OCI-LY7 (cell line): ENCODE results near the gene HIVEP2. TPM values are rescaled to one million over a fixed set of nuclear protein-coding genes. Genes with fewer than 3 reads are reported as not detected.

Source experiments
- BruUV-seq: library from RNA; stranded (reverse); fragments of 400-500 nt; replicated peaks from 2 replicates; lab custom pipeline; 2021; lab: Mats Ljungman, UMichigan
- CTCF ChIA-PET: fragments of 300-600 bp; sonication (Branson Sonifier 250); formaldehyde crosslinking; loops from one replicate; lab custom pipeline; 2022; ENCODE audit warnings: antibody characterized with exemption; ENCODE audit not compliant: unreplicated experiment; lab: Charles Lee
- POLR2A ChIA-PET: fragments of 300-600 bp; sonication (Branson Sonifier 250); formaldehyde crosslinking; loops from one replicate; lab custom pipeline; 2022; ENCODE audit warnings: antibody characterized with exemption; lab: Charles Lee
- DNase-seq: peaks from one replicate; pipeline ENCODE4 v3.0.0-alpha.2; 2015; ENCODE audit warnings: low spot score
- H2AFZ ChIP-seq: fragments of 200-600 bp; sonication (generic), shearing (Covaris generic); 2 replicates; pipeline ENCODE4 v1.6.1; 2014; ENCODE audit warnings: mild to moderate bottlenecking, antibody characterized with exemption, low read length, moderate library complexity
- H3K27ac ChIP-seq: fragments of 200-600 bp; sonication (generic); 2 replicates; pipeline ENCODE4 v1.5.1; 2014; ENCODE audit warnings: mixed run types, low read depth, mild to moderate bottlenecking, moderate library complexity, low read length, inconsistent platforms; ENCODE audit not compliant: poor library complexity, severe bottlenecking
- H3K36me3 ChIP-seq: fragments of 200-600 bp; sonication (generic); 2 replicates; pipeline ENCODE4 v1.6.1; 2014; ENCODE audit warnings: mild to moderate bottlenecking, antibody characterized with exemption, low read length, moderate library complexity, mixed read lengths; ENCODE audit not compliant: insufficient read depth
- H3K4me1 ChIP-seq: fragments of 200-600 bp; sonication (generic); 2 replicates; pipeline ENCODE4 v1.5.1; 2014; ENCODE audit warnings: mild to moderate bottlenecking, low read length; ENCODE audit not compliant: insufficient read depth, poor library complexity, severe bottlenecking
- H3K4me2 ChIP-seq: fragments of 200-600 bp; sonication (generic); 2 replicates; pipeline ENCODE4 v1.6.1; 2014; ENCODE audit warnings: mild to moderate bottlenecking, low read length
- H3K4me3 ChIP-seq: fragments of 200-600 bp; sonication (generic); 2 replicates; pipeline ENCODE4 v1.5.1; 2014; ENCODE audit warnings: mild to moderate bottlenecking, low read depth, low read length; ENCODE audit not compliant: poor library complexity, severe bottlenecking
- H3K79me2 ChIP-seq: fragments of 200-600 bp; sonication (generic); 2 replicates; pipeline ENCODE4 v1.6.1; 2016; ENCODE audit warnings: low read depth, mild to moderate bottlenecking, low read length, moderate library complexity, mixed read lengths; ENCODE audit not compliant: insufficient read depth
- H3K9me2 ChIP-seq: fragments of 200-600 bp; sonication (generic); 2 replicates; pipeline ENCODE4 v1.6.1; 2016; ENCODE audit warnings: mild to moderate bottlenecking, low read length, mixed read lengths; ENCODE audit not compliant: insufficient read depth
- H3K9me3 ChIP-seq: fragments of 200-600 bp; sonication (generic); 2 replicates; pipeline ENCODE4 v1.6.1; 2014; ENCODE audit warnings: mild to moderate bottlenecking, mixed run types, low read length, mixed read lengths
- H4K20me1 ChIP-seq: fragments of 200-600 bp; sonication (generic); 2 replicates; pipeline ENCODE4 v1.6.1; 2014; ENCODE audit warnings: mild to moderate bottlenecking, antibody characterized with exemption, low read length, moderate library complexity, mixed read lengths; ENCODE audit not compliant: insufficient read depth
- CTCF ChIP-seq: fragments of 200-600 bp; sonication (generic); conservative IDR thresholded peaks from 2 replicates; pipeline ENCODE4 v1.5.1; 2014; ENCODE audit warnings: mild to moderate bottlenecking, antibody characterized with exemption, low read length, moderate library complexity, mixed read lengths
- EZH2phosphoT487 ChIP-seq: fragments of 200-600 bp; sonication (generic); IDR thresholded peaks from 2 replicates; pipeline ENCODE4 v1.6.1; 2018; ENCODE audit warnings: low read depth, borderline replicate concordance, mild to moderate bottlenecking, mixed run types, antibody characterized with exemption, low read length, moderate library complexity, mixed read lengths
- intact Hi-C: fragments of 100-400 bp; cut with micrococcal nuclease; formaldehyde crosslinking; loops from one replicate; pipeline ENCODE4 v1.10.0; 2022; ENCODE audit not compliant: unreplicated experiment
- total RNA-seq, 2 experiments: library from RNA; depleted of rRNA in 1 of 2; stranded (reverse); fragments of >200 nt in 1 of 2; shearing (Covaris generic) in 1 of 2; gene quantifications; 2 replicates each; pipeline ENCODE4 v1.2.3, GENCODE V29; 2014 to 2022

Gene HIVEP2
- total RNA-seq, 2 experiments from 2014 or later, result 18.8 to 24.6 TPM

- ChIA-PET POLR2A (interaction anchor here (0.9 to 3.1 kb wide), 16 partner anchors 9 to 119 kb away, joined by 3 to 20 read pairs (median 6); no protein-coding TSS in a partner anchor), CTCF (interaction anchor here (0.9 kb wide), 1 partner anchor 9 kb away, joined by 3 read pairs; no protein-coding TSS in a partner anchor)
- DNase-seq, result no peak
- peak overlapping the region; percentile 64 for H3K4me3 ChIP-seq
- BruUV-seq, result no TSS peak
- H3K9me3 ChIP-seq, result no peaks in the 10 kb centered on the region
- H2AFZ ChIP-seq, result peak overlapping the region; percentile 3; the same call in 1 of the 2 replicates
- H3K36me3 ChIP-seq, result 0 out of 2 replicates have a peak, but pooled peaks cover 3% of the 10 kb centered on the region
- peak overlapping the region; percentile 65 for H3K27ac ChIP-seq
- H3K9me2 ChIP-seq, result no peaks in the 10 kb centered on the region
- H3K4me1 ChIP-seq, result peaks cover 87% of the 10 kb centered on the region
- TF ChIP-seq EZH2phosphoT487 (no peak), CTCF (no peak)
- H3K79me2 ChIP-seq, result peaks cover 88% of the 10 kb centered on the region; the same call in 1 of the 2 replicates
- intact Hi-C loops, result loop anchor here (2.0 kb wide), 1 partner anchor 13 kb away; no protein-coding TSS in a partner anchor
- no peaks in the 10 kb centered on the region; the same call in 1 of the 2 replicates for H4K20me1 ChIP-seq
- H3K4me2 ChIP-seq, result peak overlapping the region; percentile 80
These were observed 101.6 kb downstream of the HIVEP2 start for GRCh38 chr6:142843361-142843760.

GRCh38 chr6:142842418-142843261 is 102.3 kb downstream of the HIVEP2 start:
- H3K27ac ChIP-seq, result peak overlapping the region; percentile 65
- intact Hi-C loops, result loop anchor here (2.0 kb wide), 1 partner anchor 14 kb away; no protein-coding TSS in a partner anchor
- peak overlapping the region; percentile 64 for H3K4me3 ChIP-seq
- no peak for TF ChIP-seq CTCF
- TF ChIP-seq EZH2phosphoT487, result no peak
- no peaks in the 10 kb centered on the region for H3K9me2 ChIP-seq
- H3K4me2 ChIP-seq, result peak overlapping the region; percentile 80
- H3K9me3 ChIP-seq, result no peaks in the 10 kb centered on the region
- H3K79me2 ChIP-seq, result peaks cover 81% of the 10 kb centered on the region; the same call in 1 of the 2 replicates
- H3K36me3 ChIP-seq, result 0 out of 2 replicates have a peak, but pooled peaks cover 3% of the 10 kb centered on the region
- ChIA-PET POLR2A (interaction anchor here (0.7 to 3.1 kb wide), 19 partner anchors 9 to 135 kb away, joined by 3 to 20 read pairs (median 4); no protein-coding TSS in a partner anchor), CTCF (interaction anchor here (0.9 kb wide), 1 partner anchor 10 kb away, joined by 3 read pairs; no protein-coding TSS in a partner anchor)
- no TSS peak for BruUV-seq
- H3K4me1 ChIP-seq, result peaks cover 79% of the 10 kb centered on the region
- no peaks in the 10 kb centered on the region; the same call in 1 of the 2 replicates for H4K20me1 ChIP-seq
- peak overlapping the region; percentile 3; the same call in 1 of the 2 replicates for H2AFZ ChIP-seq
- DNase-seq, result no peak
